HG03108 (cell line): ENCODE measurements around the gene COL19A1.
"Not testable (repeated sequence)": the region's sequence is repeated elsewhere in the genome, so short reads cannot be mapped to it uniquely, and the experiment has no call there.

Experiments used
- ATAC-seq: cut with Tn5 transposase; IDR thresholded peaks from one replicate; pipeline ENCODE4 v1.9.1; 2021; ENCODE audit warnings: moderate library complexity; ENCODE audit not compliant: unreplicated experiment

The COL19A1 gene

DNA sequence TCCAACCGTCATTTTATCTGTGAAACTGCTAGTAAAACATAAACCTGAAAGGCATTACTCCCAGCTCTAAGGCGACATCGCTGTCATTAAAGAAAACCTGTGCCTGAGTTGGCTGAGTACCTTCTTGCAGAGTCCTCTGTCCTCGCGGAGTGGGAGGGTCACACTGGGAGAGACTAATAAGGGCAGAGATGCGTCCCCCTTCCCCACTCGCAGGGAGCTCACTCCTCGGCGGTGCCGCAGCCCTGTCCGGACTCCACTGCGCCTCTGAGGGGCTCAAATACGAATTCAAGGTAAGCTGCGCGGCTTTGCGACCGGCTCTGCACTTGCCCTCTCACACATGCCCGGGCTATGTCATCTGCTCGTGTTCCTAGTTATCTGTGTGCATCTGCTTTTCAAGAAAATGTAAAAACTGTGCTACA is at the start of gene COL19A1:
Gene COL19A1, plus strand, starts transcription at position 206 of the 419 bp plus-strand sequence. CDS start 13,012 bp downstream, outside the sequence.
- peak; percentile 50 for ATAC-seq

DNA sequence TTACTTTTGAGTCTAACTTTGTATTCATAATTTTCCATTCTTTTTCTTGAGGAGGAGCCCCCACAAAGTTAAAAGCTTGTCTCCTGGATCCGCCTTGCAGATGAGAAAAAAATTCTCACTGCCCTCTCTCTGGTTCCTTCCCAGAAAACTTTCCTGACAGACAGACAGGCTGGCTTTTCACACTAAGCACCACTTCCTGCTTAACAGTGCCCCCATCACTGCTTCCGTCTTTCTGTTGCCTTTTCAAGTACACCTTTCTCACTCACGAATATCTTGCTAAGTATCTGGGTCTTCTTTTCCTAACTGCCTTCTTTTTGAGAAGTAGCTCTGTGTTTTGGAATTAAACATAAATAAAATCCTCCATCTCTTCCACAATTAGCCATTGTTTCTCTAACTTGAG is 49.8 kb upstream of the COL19A1 start:
- no peak for ATAC-seq

DNA sequence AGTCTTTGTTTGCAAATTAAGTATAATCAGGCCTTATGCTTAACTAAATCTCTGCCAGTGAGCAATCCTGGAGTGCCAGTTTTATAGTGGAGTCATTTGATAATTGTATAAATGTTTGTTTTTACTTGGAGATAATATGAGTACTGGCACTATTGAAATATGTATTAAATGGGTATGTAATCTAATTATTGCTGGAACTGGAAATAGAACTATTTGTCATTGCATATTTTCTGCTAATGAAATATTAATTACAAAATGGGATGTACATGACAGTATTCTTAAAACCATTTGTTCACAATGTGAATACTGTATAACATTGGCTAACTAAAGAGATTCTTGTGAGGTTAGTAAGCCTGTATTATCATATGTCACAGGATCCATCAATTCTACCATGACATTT is 49.0 kb upstream of the COL19A1 start:
- no peak for ATAC-seq

GRCh38 chr6:69818223-69818930 is 48.0 kb upstream of the COL19A1 start:
- ATAC-seq, result no peak

DNA sequence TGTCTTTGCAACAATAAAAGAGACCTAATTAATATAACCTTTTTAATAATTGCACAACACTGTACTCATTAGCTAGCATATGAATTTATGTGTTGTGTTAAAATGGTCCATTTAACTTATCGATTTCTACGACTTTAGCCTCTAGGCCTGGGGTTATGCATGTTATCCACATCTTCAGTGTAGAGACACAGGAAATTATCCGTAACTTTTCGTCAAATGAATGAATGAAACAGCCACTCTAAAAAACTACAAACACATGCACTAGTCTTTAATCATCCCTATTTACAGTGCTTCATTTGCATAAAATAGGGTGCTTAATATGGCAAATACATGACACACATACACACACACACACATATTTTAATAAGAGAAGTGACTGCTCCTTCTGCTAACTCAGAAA is 47.2 kb upstream of the COL19A1 start:
- no peak for ATAC-seq

DNA sequence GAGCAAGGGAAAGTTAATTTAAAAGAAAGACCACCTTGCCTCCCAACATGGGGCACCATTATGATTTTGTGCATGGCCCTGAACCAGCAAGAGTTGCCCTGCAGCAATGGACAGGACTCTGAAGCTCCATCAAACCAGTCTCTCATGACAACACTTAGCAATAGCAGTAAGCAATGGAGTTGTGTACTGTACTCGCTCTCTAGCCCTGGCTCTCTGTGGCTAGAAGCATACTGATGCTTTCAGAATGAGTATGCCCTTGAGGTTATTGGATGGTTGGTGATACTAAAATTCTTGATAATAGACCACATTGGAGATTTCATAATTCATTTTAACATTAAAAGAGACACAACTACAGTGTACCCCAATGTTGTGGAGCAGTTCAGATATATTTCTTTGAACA is 46.3 kb upstream of the COL19A1 start:
- ATAC-seq, result no peak

- ATAC-seq, result no peak
Measured at GRCh38 chr6:69820438-69820837, 45.9 kb upstream of the COL19A1 start.

GRCh38 chr6:69824355-69824754 is 42.0 kb upstream of the COL19A1 start:
- ATAC-seq, result not testable (repeated sequence)

- no peak for ATAC-seq
Measured at GRCh38 chr6:69825904-69826303, 40.5 kb upstream of the COL19A1 start.

DNA sequence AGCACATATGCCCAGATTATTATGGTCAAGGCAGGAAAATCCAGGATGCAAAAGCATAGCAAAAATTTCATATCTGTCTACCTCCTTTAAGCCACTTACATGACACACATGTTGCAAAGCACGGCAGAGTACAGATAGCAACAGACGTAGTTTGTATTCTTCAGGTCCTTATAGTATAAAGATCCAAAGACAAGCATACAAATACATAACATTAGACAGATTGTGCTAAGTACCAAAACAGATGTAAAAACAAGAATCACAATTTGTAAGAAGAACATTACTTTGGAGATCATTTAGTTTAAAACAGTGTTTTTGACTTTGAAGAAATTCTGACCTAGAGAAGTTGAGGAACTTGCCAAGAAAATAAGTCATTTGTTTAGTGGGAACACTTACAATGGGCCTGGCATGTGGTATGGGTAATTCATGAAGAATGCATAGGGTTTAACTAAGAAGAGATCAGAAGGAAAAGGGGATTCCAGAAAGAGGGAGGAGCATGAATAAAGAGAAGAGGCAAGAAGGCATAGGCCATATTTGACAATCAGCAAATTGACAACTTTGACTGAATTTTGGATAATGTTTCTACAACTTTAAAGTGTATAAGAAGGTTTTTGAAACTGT is 39.0 kb upstream of the COL19A1 start:
- no peak for ATAC-seq

GRCh38 chr6:69832558-69832957 is 33.8 kb upstream of the COL19A1 start:
- no peak for ATAC-seq

- peak; percentile 69 for ATAC-seq
Measured at GRCh38 chr6:69835414-69836179, 30.8 kb upstream of the COL19A1 start.

GRCh38 chr6:69841862-69842261 is 24.5 kb upstream of the COL19A1 start:
- no peak for ATAC-seq

DNA sequence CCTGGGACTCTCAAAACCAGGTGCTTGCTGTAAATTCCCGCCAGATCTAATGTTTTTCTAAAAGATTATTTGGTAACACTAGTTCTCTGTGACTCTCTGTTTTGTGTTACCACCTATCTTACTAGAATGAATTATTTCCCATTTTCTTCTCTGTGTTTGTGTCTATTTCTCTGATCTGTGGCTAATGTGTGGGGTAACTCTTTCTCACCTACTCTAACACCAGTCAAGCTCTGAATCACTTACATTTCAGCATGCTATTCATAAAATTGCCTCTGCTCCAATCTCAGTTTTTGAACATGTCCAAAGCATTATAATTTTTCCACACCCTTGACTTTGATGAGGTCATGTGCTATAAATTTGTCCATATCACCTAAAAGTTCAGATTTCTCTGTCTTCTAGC is 23.2 kb upstream of the COL19A1 start:
- no peak for ATAC-seq

DNA sequence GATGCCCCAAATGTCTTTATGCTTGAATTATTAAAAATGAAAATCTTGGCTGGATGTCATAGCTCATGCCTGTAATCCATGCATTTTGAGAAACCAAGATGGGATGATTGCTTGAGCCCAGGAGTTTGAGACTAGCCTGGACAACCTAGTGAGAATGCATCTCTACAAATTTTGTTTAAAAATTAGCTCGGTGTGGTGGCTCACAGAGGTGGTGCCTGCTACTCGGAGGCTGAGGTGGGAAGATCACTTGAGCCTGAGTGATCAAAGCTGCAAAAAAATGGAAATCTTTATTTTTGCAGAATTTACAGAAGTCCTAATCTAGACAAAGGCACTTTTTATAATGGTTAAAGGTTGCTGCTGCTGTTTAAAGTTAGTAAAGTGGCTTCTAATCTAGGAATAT is 20.0 kb upstream of the COL19A1 start:
- no peak for ATAC-seq

DNA sequence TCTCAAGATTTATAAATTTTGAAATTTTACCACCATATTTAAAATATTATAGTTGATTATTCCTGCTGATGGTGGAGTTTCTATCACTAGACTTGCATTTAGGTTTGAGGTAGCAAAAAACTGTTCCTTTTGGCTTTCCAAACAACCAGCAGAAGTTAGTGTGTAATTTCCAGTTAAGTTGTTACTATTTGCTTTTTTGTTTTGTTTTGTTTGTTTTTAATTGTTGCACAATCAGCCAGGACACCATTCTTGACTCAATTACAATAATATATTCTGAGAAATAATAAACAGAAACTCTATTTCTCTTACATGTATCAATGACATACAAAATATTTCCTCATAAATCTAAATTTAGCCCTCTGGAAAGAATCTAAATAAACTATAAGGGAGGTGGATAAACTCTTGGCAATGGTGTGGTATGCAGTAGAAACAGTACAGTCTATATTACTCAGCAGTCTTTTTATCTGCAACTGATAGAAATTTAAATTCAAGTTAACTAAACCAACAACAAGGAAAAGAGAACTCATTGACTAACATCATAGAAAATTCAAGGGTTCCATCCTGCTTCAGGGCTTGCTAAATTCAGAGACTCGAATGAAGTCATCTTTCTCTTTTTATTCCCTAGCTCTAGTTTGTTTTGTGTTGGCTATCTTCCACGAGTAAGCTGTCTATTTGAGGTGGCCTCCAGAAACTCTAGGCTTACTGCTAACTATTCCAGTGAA is 19.4 kb upstream of the COL19A1 start:
- no peak for ATAC-seq

GRCh38 chr6:69847492-69847788 is 18.9 kb upstream of the COL19A1 start:
- no peak for ATAC-seq

- ATAC-seq, result no peak
Measured at GRCh38 chr6:69848552-69848951, 17.8 kb upstream of the COL19A1 start.

GRCh38 chr6:69852706-69853105 is 13.7 kb upstream of the COL19A1 start:
- ATAC-seq, result no peak

GRCh38 chr6:69861986-69862385 is 4.4 kb upstream of the COL19A1 start:
- no peak for ATAC-seq

DNA sequence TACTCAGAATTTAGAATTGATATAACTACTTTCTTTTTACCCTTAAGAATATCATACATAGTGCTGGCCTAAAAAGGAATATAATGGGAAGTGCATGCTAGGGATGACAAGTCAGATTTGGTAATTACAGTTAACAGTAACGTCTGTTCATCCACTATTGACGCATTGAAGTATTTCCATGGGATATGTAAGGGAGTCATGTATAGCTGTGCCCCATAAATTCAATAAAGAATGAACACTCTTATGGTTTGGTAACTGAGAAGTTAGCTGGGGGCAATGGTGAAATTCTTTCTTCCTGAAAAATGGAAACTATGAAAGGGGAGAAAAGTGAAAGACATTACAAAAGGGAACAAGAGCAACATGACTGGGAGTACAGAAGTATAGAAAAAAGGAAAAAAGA is 2.6 kb upstream of the COL19A1 start:
- no peak for ATAC-seq

GRCh38 chr6:69865126-69865525 is 1.2 kb upstream of the COL19A1 start:
- ATAC-seq, result no peak
